HFFc6 (cell line): ENCODE data around the gene RASSF3. TPM values are rescaled to one million over a fixed set of nuclear protein-coding genes. Genes with fewer than 3 reads are reported as not detected.

Source experiments
- DNase-seq: peaks from one replicate; pipeline ENCODE4 v3.0.0-alpha.2; 2018
- H3K27ac Mint-ChIP-seq: 2 replicates; pipeline ENCODE4 v1.8.0; 2020; ENCODE audit warnings: mild to moderate bottlenecking, mixed read lengths
- H3K27me3 Mint-ChIP-seq: 2 replicates; pipeline ENCODE4 v1.8.0; 2021; ENCODE audit warnings: mild to moderate bottlenecking, moderate library complexity, mixed read lengths; ENCODE audit not compliant: insufficient read depth
- H3K36me3 Mint-ChIP-seq: 2 replicates; pipeline ENCODE4 v1.8.0; 2021; ENCODE audit warnings: low read depth, mixed read lengths
- H3K4me1 Mint-ChIP-seq: 2 replicates; pipeline ENCODE4 v1.8.0; 2020; ENCODE audit warnings: low read depth, mixed read lengths
- H3K4me3 Mint-ChIP-seq: 2 replicates; pipeline ENCODE4 v1.8.0; 2020; ENCODE audit warnings: mild to moderate bottlenecking, moderate library complexity, mixed read lengths
- H3K9me3 Mint-ChIP-seq: 2 replicates; pipeline ENCODE4 v1.8.0; 2020; ENCODE audit warnings: mild to moderate bottlenecking, mixed read lengths
- CTCF ChIP-seq: fragments of 200-600 bp; sonication (generic); IDR thresholded peaks from 2 replicates; pipeline ENCODE4 v1.5.0; 2021; ENCODE audit warnings: antibody characterized with exemption, mild to moderate bottlenecking
- total RNA-seq, 6 experiments: library from RNA; stranded (reverse); fragmentation: NEBNext Ultra II Directional; extraction: Animal tissue kit (Norgen Biotek cat#: 25700); gene quantifications; 2 replicates in 1 of 6; 3 replicates in 5 of 6; pipeline ENCODE4 v1.2.3, GENCODE V29; 2021

Gene RASSF3
- total RNA-seq, 6 experiments from 2014 or later = 16.9 to 23.3 (median 20.6) TPM

- Mint-ChIP-seq H3K36me3 (peaks cover 8% of the 10 kb centered on the region), H3K27me3 (peaks cover 2% of the 10 kb centered on the region; the same call in 1 of the 2 replicates), H3K4me1 (peaks cover 31% of the 10 kb centered on the region), H3K4me3 (no peak overlapping the region; the same call in 1 of the 2 replicates), H3K9me3 (no peaks in the 10 kb centered on the region), H3K27ac (no peak overlapping the region)
- no peak for DNase-seq
- TF ChIP-seq CTCF = no peak
Measured at GRCh38 chr12:64683816-64684543, 73.7 kb downstream of the RASSF3 start.

- Mint-ChIP-seq H3K4me1 (peaks cover 22% of the 10 kb centered on the region), H3K27ac (no peak overlapping the region), H3K27me3 (no peaks in the 10 kb centered on the region), H3K9me3 (no peaks in the 10 kb centered on the region), H3K36me3 (peaks cover 9% of the 10 kb centered on the region), H3K4me3 (no peak overlapping the region)
- no peak for DNase-seq
- TF ChIP-seq CTCF = no peak
Measured at GRCh38 chr12:64685050-64685449, 74.8 kb downstream of the RASSF3 start.

- no peaks in the 10 kb centered on the region for H3K27me3 Mint-ChIP-seq
- H3K27ac Mint-ChIP-seq = no peak overlapping the region
- no peak overlapping the region for H3K4me3 Mint-ChIP-seq
- DNase-seq = no peak
- peaks cover 20% of the 10 kb centered on the region for H3K4me1 Mint-ChIP-seq
- H3K36me3 Mint-ChIP-seq = peaks cover 9% of the 10 kb centered on the region
- TF ChIP-seq CTCF = no peak
- no peaks in the 10 kb centered on the region for H3K9me3 Mint-ChIP-seq
Measured at GRCh38 chr12:64685605-64686004, 75.3 kb downstream of the RASSF3 start.

- no peak overlapping the region for H3K4me3 Mint-ChIP-seq
- no peaks in the 10 kb centered on the region for H3K27me3 Mint-ChIP-seq
- no peak for DNase-seq
- peaks cover 9% of the 10 kb centered on the region for H3K36me3 Mint-ChIP-seq
- peaks cover 20% of the 10 kb centered on the region for H3K4me1 Mint-ChIP-seq
- no peak for TF ChIP-seq CTCF
- H3K27ac Mint-ChIP-seq = no peak overlapping the region; the same call in 1 of the 2 replicates
- H3K9me3 Mint-ChIP-seq = no peaks in the 10 kb centered on the region
Measured at GRCh38 chr12:64687816-64688215, 77.5 kb downstream of the RASSF3 start.

- no peak for TF ChIP-seq CTCF
- no peak overlapping the region for H3K27ac Mint-ChIP-seq
- peaks cover 20% of the 10 kb centered on the region for H3K4me1 Mint-ChIP-seq
- no peaks in the 10 kb centered on the region for H3K27me3 Mint-ChIP-seq
- peaks cover 9% of the 10 kb centered on the region for H3K36me3 Mint-ChIP-seq
- H3K9me3 Mint-ChIP-seq = no peaks in the 10 kb centered on the region
- no peak overlapping the region for H3K4me3 Mint-ChIP-seq
- no peak for DNase-seq
Measured at GRCh38 chr12:64688219-64688618, 77.9 kb downstream of the RASSF3 start.
